ENCODE measurements around the gene PLEKHH3.
"Not testable (repeated sequence)": the region's sequence is repeated elsewhere in the genome, so short reads cannot be mapped to it uniquely, and the experiment has no call there.

PLEKHH3 gene

DNA sequence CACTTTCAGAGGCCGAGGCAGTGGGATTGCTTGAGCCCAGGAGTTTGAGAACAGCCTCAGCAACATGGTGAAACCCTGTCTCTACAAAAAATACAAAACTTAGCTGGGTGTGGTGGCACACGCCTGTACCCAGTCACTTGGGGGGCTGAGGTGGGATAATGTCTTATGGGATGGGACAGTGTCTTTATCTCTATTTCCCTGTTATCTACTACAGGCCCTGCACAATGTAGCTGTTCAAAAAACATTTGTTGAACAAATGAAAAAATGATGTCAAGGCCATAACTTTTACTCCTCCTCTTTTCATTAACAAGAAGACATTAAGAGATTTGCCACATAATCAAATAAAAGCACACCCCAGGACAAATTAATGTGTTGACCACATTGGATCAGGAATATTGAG is 53.5 kb downstream of the PLEKHH3 start:
- Histone ChIP-seq H3K4me1 (ENCODE audit: insufficient read depth, insufficient read length) (peaks cover 1% of the 10 kb centered on the region), H3K27me3 (ENCODE audit: insufficient read depth, insufficient read length) (no peaks in the 10 kb centered on the region), H3K9me3 (ENCODE audit: insufficient read depth, low read length) (no peaks in the 10 kb centered on the region), H3K4me3 (ENCODE audit: insufficient read length, low read depth) (no peak overlapping the region), H3K36me3 (ENCODE audit: insufficient read depth, insufficient read length, low read length) (no peaks in the 10 kb centered on the region), H3K9ac (ENCODE audit: insufficient read length, low read depth) (no peak overlapping the region)
- DNase-seq (ENCODE audit: low read depth, low spot score): no peak
- no peak for TF ChIP-seq ZNF274 (IDR thresholded peaks at IDR 0.05; ENCODE audit: low read depth, low read length)
- no peak for TF ChIP-seq SUZ12 (IDR thresholded peaks at IDR 0.05; ENCODE audit: extremely low read depth, insufficient read depth, insufficient read length)
- no peak for TF ChIP-seq YY1 (IDR thresholded peaks at IDR 0.05; ENCODE audit: insufficient read depth, insufficient read length)

DNA sequence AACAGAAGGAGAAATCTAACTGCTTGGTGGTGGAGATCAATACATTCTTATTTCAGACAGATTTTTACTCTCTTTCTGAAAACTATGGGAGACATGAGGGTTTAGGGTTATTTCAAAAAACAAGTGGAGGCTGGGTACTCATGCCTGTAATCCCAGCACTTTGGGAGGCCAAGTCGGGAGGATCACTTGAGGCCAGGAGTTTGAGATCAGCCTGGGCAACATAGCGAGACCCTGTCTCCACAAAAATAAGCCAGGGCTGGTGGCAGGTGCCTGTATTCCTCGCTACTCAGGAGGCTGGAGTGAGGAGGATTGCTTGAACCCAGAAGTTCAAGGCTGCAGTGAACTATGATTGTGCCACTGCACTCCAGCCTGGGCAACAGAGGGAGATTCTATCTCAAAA is 54.8 kb downstream of the PLEKHH3 start:
- not testable (repeated sequence) for H3K27me3 ChIP-seq (ENCODE audit: insufficient read depth, insufficient read length); H3K4me3 ChIP-seq (ENCODE audit: insufficient read length, low read depth); H3K9ac ChIP-seq (ENCODE audit: insufficient read length, low read depth); H3K4me1 ChIP-seq (ENCODE audit: insufficient read depth, insufficient read length); H3K36me3 ChIP-seq (ENCODE audit: insufficient read depth, insufficient read length, low read length); H3K9me3 ChIP-seq (ENCODE audit: insufficient read depth, low read length); DNase-seq (ENCODE audit: low read depth, low spot score)

DNA sequence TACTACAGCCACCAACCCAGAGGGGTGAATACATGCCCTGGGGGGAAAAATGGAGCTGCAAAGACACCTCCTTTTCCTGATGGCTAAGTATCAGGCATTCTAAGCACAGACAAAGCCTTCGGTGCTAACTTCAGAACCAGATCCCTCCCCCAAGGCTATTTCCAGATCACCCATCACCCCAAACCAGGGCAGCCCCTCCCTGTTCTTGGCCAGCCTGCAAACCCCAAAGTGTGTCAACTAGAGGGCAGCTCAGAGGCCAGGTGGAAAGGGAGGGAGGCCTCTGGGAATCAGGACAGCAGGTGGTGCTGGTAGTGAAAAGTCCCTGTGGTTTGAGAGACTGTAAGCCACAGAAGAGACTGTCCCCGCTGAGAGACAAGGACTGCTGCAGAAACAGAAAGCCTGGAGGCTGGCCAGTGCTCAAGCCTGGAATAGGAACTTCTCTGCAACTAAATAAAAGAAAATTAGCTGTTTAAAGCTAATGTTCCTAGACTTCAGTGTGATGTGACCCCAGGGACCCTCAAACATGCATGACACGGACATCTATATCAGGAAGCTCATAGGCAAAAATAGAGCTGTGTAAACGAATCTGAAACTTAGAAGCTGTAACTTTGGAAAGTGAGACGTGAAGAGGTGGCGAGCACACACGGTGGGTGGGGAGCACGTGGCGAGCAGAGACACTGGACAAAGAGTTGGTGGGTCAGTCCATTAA is 58.2 kb downstream of the PLEKHH3 start:
- Histone ChIP-seq H3K9me3 (ENCODE audit: insufficient read depth, low read length) (no peaks in the 10 kb centered on the region), H3K9ac (ENCODE audit: insufficient read length, low read depth) (peak overlapping the region; percentile 29), H3K4me3 (ENCODE audit: insufficient read length, low read depth) (no peak overlapping the region), H3K27me3 (ENCODE audit: insufficient read depth, insufficient read length) (no peaks in the 10 kb centered on the region), H3K4me1 (ENCODE audit: insufficient read depth, insufficient read length) (no peaks in the 10 kb centered on the region), H3K36me3 (ENCODE audit: insufficient read depth, insufficient read length, low read length) (peaks cover 22% of the 10 kb centered on the region)
- peak; percentile 43 for DNase-seq (ENCODE audit: low read depth, low spot score)
- no peak for TF ChIP-seq ZNF274 (IDR thresholded peaks at IDR 0.05; ENCODE audit: low read depth, low read length)
- no peak for TF ChIP-seq SUZ12 (IDR thresholded peaks at IDR 0.05; ENCODE audit: extremely low read depth, insufficient read depth, insufficient read length)
- TF ChIP-seq YY1 (IDR thresholded peaks at IDR 0.05; ENCODE audit: insufficient read depth, insufficient read length): no peak

DNA sequence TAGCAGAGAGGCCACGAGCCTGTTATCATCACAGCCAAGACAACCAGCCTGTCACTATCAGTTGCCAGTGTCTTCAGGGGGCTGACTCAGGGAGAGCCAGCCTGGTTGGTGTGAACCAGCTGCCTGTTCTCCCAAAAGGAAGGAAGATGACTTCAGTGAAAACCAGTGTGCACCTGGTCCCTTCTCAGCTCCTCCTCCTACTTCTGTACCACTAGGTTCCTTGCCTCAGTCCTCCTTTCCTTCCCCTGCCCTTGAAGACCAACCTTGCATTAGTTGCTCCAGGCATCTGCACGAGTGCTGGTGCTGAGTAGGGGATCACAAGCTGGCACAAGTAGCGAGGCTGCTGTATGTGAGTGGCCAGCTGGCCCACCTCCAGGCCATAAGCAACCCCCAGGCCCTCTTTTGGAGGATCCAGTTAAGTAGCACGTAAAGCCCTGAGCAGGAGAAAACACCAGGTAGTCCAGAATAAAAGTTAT is 58.8 kb downstream of the PLEKHH3 start:
- Histone ChIP-seq H3K4me1 (ENCODE audit: insufficient read depth, insufficient read length) (no peaks in the 10 kb centered on the region), H3K36me3 (ENCODE audit: insufficient read depth, insufficient read length, low read length) (peaks cover 28% of the 10 kb centered on the region), H3K9me3 (ENCODE audit: insufficient read depth, low read length) (no peaks in the 10 kb centered on the region), H3K9ac (ENCODE audit: insufficient read length, low read depth) (peak overlapping the region; percentile 14), H3K4me3 (ENCODE audit: insufficient read length, low read depth) (no peak overlapping the region), H3K27me3 (ENCODE audit: insufficient read depth, insufficient read length) (no peaks in the 10 kb centered on the region)
- no peak for TF ChIP-seq SUZ12 (IDR thresholded peaks at IDR 0.05; ENCODE audit: extremely low read depth, insufficient read depth, insufficient read length)
- no peak for TF ChIP-seq YY1 (IDR thresholded peaks at IDR 0.05; ENCODE audit: insufficient read depth, insufficient read length)
- TF ChIP-seq ZNF274 (IDR thresholded peaks at IDR 0.05; ENCODE audit: low read depth, low read length): no peak
- DNase-seq (ENCODE audit: low read depth, low spot score): no peak
